Measurements from ENCODE around the gene ATF2. TPM values are rescaled to one million over a fixed set of nuclear protein-coding genes. Genes with fewer than 3 reads are reported as not detected.

Gene ATF2
- total and polyA plus RNA-seq, 2 of the 13 experiments (the other 11 are each of a cell fraction or from before 2014, with no cell fraction given): 91.6 to 95.1 TPM

DNA sequence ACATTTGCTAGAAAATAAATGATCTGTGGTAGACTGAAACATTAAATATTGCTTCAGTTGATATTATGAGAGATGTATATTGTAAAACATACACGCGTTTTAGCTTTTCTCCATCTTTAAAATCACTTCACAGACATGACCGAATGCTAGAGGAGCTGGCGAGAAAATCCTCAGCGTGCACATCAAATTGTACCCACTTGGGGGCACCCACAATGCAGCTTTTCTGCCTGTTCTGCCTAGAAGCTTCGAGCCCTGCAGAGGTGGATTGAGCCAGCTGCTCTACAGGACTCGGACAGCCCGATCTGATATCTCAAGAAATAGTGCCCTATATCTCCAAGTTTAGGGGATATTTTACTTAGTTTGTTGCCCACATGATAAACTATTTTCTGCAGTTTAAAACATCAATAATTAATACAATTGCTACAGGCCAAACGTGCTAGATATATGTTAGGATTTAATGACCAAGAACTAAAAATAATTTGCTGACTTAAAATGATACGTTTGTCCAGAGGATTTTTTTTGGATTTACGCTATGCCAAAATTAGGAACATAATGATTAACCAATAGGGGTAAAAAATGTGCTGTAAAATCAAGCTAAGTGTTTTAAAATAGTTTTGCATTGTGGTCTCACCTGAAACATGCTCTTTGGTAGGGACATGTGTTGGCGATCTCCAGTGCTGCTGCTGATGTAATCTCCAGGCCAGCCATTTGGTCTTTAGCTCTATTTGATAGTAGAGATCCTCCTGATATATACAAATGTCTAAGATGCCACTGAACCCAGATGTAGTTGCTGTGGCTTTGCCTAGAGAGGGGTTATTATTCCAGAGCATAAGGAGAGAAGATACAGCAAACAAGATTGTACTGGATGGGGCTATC, 35.9 kb upstream of the ATF2 start (continued):
- TF ChIP-seq FOXA1 (IDR thresholded peaks at IDR 0.05): no peak
- no peak for TF ChIP-seq FOXA1 (CRISPR knock-in tag; IDR thresholded peaks at IDR 0.05)
- TF ChIP-seq FLYWCH1 (CRISPR knock-in tag; IDR thresholded peaks at IDR 0.05): no peak
- 0 out of 2 replicates have a peak, but pooled peaks have one; percentile 17 for TF ChIP-seq GATAD2A (CRISPR knock-in tag; IDR thresholded peaks at IDR 0.05)
- TF ChIP-seq ZNF430 (CRISPR knock-in tag; IDR thresholded peaks at IDR 0.05): no peak
- TF ChIP-seq KDM5A (IDR thresholded peaks at IDR 0.05; ENCODE audit: borderline replicate concordance, low read length): no peak
- TF ChIP-seq, protein P1, sequence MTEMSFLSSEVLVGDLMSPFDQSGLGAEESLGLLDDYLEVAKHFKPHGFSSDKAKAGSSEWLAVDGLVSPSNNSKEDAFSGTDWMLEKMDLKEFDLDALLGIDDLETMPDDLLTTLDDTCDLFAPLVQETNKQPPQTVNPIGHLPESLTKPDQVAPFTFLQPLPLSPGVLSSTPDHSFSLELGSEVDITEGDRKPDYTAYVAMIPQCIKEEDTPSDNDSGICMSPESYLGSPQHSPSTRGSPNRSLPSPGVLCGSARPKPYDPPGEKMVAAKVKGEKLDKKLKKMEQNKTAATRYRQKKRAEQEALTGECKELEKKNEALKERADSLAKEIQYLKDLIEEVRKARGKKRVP (CRISPR knock-in tag; IDR thresholded peaks at IDR 0.05): peak in 1 of 2 experiments; percentile 56; a peak in 1 of 4 replicates
- TF ChIP-seq, protein P2, sequence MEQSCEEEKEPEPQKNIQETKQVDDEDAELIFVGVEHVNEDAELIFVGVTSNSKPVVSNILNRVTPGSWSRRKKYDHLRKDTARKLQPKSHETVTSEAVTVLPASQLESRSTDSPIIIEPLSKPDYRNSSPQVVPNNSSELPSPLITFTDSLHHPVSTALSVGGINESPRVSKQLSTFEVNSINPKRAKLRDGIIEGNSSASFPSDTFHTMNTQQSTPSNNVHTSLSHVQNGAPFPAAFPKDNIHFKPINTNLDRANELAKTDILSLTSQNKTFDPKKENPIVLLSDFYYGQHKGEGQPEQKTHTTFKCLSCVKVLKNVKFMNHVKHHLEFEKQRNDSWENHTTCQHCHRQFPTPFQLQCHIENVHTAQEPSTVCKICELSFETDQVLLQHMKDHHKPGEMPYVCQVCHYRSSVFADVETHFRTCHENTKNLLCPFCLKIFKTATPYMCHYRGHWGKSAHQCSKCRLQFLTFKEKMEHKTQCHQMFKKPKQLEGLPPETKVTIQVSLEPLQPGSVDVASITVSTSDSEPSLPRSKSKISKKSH (CRISPR knock-in tag; IDR thresholded peaks at IDR 0.05; ENCODE audit: borderline replicate concordance): no peak
- TF ChIP-seq, protein P3, sequence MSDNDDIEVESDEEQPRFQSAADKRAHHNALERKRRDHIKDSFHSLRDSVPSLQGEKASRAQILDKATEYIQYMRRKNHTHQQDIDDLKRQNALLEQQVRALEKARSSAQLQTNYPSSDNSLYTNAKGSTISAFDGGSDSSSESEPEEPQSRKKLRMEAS (IDR thresholded peaks at IDR 0.05): peak; percentile 34; the same call in 1 of the 2 replicates
- no peak for TF ChIP-seq KLF12 (CRISPR knock-in tag; IDR thresholded peaks at IDR 0.05; ENCODE audit: borderline replicate concordance)
- no peak for TF ChIP-seq GATA4 (IDR thresholded peaks at IDR 0.05; ENCODE audit: borderline replicate concordance, low read depth)
- TF ChIP-seq MAZ (IDR thresholded peaks at IDR 0.05; ENCODE audit: borderline replicate concordance, low read depth, low read length): no peak
- no peak for TF ChIP-seq MAZ (CRISPR knock-in tag; IDR thresholded peaks at IDR 0.05; ENCODE audit: low read depth)
- TF ChIP-seq BRCA1 (CRISPR knock-in tag; IDR thresholded peaks at IDR 0.05): no peak
- TF ChIP-seq ZNF672 (CRISPR knock-in tag; IDR thresholded peaks at IDR 0.05): no peak
- TF ChIP-seq, protein P4, sequence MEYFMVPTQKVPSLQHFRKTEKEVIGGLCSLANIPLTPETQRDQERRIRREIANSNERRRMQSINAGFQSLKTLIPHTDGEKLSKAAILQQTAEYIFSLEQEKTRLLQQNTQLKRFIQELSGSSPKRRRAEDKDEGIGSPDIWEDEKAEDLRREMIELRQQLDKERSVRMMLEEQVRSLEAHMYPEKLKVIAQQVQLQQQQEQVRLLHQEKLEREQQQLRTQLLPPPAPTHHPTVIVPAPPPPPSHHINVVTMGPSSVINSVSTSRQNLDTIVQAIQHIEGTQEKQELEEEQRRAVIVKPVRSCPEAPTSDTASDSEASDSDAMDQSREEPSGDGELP (IDR thresholded peaks at IDR 0.05; ENCODE audit: borderline replicate concordance, low read depth): no peak
- TF ChIP-seq, protein P5, sequence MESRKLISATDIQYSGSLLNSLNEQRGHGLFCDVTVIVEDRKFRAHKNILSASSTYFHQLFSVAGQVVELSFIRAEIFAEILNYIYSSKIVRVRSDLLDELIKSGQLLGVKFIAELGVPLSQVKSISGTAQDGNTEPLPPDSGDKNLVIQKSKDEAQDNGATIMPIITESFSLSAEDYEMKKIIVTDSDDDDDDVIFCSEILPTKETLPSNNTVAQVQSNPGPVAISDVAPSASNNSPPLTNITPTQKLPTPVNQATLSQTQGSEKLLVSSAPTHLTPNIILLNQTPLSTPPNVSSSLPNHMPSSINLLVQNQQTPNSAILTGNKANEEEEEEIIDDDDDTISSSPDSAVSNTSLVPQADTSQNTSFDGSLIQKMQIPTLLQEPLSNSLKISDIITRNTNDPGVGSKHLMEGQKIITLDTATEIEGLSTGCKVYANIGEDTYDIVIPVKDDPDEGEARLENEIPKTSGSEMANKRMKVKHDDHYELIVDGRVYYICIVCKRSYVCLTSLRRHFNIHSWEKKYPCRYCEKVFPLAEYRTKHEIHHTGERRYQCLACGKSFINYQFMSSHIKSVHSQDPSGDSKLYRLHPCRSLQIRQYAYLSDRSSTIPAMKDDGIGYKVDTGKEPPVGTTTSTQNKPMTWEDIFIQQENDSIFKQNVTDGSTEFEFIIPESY (CRISPR knock-in tag; IDR thresholded peaks at IDR 0.05): no peak
- no peak for TF ChIP-seq RBAK (CRISPR knock-in tag; IDR thresholded peaks at IDR 0.05)
- TF ChIP-seq ZNF563 (CRISPR knock-in tag; IDR thresholded peaks at IDR 0.05): no peak
- TF ChIP-seq, protein P6, sequence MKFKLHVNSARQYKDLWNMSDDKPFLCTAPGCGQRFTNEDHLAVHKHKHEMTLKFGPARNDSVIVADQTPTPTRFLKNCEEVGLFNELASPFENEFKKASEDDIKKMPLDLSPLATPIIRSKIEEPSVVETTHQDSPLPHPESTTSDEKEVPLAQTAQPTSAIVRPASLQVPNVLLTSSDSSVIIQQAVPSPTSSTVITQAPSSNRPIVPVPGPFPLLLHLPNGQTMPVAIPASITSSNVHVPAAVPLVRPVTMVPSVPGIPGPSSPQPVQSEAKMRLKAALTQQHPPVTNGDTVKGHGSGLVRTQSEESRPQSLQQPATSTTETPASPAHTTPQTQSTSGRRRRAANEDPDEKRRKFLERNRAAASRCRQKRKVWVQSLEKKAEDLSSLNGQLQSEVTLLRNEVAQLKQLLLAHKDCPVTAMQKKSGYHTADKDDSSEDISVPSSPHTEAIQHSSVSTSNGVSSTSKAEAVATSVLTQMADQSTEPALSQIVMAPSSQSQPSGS (CRISPR knock-in tag; IDR thresholded peaks at IDR 0.05): no peak
- TF ChIP-seq, protein P7, sequence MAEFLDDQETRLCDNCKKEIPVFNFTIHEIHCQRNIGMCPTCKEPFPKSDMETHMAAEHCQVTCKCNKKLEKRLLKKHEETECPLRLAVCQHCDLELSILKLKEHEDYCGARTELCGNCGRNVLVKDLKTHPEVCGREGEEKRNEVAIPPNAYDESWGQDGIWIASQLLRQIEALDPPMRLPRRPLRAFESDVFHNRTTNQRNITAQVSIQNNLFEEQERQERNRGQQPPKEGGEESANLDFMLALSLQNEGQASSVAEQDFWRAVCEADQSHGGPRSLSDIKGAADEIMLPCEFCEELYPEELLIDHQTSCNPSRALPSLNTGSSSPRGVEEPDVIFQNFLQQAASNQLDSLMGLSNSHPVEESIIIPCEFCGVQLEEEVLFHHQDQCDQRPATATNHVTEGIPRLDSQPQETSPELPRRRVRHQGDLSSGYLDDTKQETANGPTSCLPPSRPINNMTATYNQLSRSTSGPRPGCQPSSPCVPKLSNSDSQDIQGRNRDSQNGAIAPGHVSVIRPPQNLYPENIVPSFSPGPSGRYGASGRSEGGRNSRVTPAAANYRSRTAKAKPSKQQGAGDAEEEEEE (CRISPR knock-in tag; IDR thresholded peaks at IDR 0.05; ENCODE audit: borderline replicate concordance): no peak

Measured in HepG2 (cell line).